K562 (cell line): Measurements from ENCODE around the gene LMAN2.

Source experiments
- ATF1 ChIP-seq, 2 experiments: fragments of 450-650 bp in 1 of 2; IDR thresholded peaks; 2 replicates each; pipeline ENCODE4 v1.6.1; 2016; ENCODE audit warnings: missing compliant biosample characterization in 1 of 2, missing genetic modification characterization in 1 of 2
- CTCF ChIP-seq, 3 experiments: IDR thresholded peaks in 2 of 3; conservative IDR thresholded peaks in 1 of 3; 2 replicates each; pipeline ENCODE4 v1.5.1; 2011 to 2012; ENCODE audit warnings: low read length in 3 of 3, mild to moderate bottlenecking in 3 of 3, control low read depth in 2 of 3, improper control_type of control experiment in 1 of 3, inconsistent platforms in 1 of 3, low read depth in 1 of 3, mixed read lengths in 1 of 3, moderate library complexity in 1 of 3; ENCODE audit not compliant: insufficient read depth in 2 of 3
- E2F1 ChIP-seq: sonication (generic); formaldehyde crosslinking; IDR thresholded peaks from 2 replicates; pipeline ENCODE4 v1.8.1; 2023; ENCODE audit warnings: mild to moderate bottlenecking, missing genetic modification reagents, moderate library complexity
- L3MBTL2 ChIP-seq: fragments of 450-650 bp; IDR thresholded peaks from 2 replicates; pipeline ENCODE4 v1.6.1; 2016; ENCODE audit warnings: mild to moderate bottlenecking, moderate library complexity
- POLR2A ChIP-seq: fragments of 450-650 bp; conservative IDR thresholded peaks from 2 replicates; pipeline ENCODE4 v1.6.1; 2016
- RBFOX2 ChIP-seq: fragments of 200-400 bp; formaldehyde crosslinking; IDR thresholded peaks from 2 replicates; pipeline ENCODE4 v1.6.1; 2017; ENCODE audit warnings: low read depth, mild to moderate bottlenecking, low read length, moderate library complexity
- SP2 ChIP-seq: IDR thresholded peaks from 2 replicates; pipeline ENCODE4 v1.6.1; 2011; ENCODE audit warnings: mild to moderate bottlenecking, low read depth, low read length, moderate library complexity; ENCODE audit not compliant: poor library complexity, severe bottlenecking; ENCODE audit errors: extremely low read depth
- USF2 ChIP-seq: sonication (generic); formaldehyde crosslinking; IDR thresholded peaks from 2 replicates; pipeline ENCODE4 v1.5.0; 2020; ENCODE audit warnings: missing genetic modification reagents

- TF ChIP-seq RBFOX2: peak; percentile 68
- no peak for TF ChIP-seq CTCF (IDR thresholded peaks at IDR 0.05 in 2 of 3, conservative IDR thresholded peaks at IDR 0.05 in 1 of 3; ENCODE audit: insufficient read depth in 2 of 3, low read depth in 1 of 3, low read length in 3 of 3)
- TF ChIP-seq L3MBTL2: no peak
- no peak for TF ChIP-seq USF2
- TF ChIP-seq E2F1 (CRISPR knock-in tag): no peak
- TF ChIP-seq POLR2A: no peak
- TF ChIP-seq ATF1 (CRISPR knock-in tag; IDR thresholded peaks at IDR 0.05): no peak
- TF ChIP-seq ATF1 (tag; IDR thresholded peaks at IDR 0.05): peak; percentile 48
- TF ChIP-seq SP2: no peak
Measured at GRCh38 chr5:177303925-177304391, 47.5 kb downstream of the LMAN2 start.
